ENCODE results near the gene PRM3. TPM values are rescaled to one million over a fixed set of nuclear protein-coding genes. Genes with fewer than 3 reads are reported as not detected.

The PRM3 gene, protein sequence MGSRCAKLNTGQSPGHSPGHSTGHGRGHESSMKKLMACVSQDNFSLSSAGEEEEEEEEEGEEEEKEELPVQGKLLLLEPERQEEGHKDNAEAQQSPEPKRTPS
- total RNA-seq: not detected
- polyA plus RNA-seq: not detected
- long read RNA-seq, donor 1: 0 reads
- long read RNA-seq, donor 2: 0 reads
- long read RNA-seq, donor 3: 0 reads

DNA sequence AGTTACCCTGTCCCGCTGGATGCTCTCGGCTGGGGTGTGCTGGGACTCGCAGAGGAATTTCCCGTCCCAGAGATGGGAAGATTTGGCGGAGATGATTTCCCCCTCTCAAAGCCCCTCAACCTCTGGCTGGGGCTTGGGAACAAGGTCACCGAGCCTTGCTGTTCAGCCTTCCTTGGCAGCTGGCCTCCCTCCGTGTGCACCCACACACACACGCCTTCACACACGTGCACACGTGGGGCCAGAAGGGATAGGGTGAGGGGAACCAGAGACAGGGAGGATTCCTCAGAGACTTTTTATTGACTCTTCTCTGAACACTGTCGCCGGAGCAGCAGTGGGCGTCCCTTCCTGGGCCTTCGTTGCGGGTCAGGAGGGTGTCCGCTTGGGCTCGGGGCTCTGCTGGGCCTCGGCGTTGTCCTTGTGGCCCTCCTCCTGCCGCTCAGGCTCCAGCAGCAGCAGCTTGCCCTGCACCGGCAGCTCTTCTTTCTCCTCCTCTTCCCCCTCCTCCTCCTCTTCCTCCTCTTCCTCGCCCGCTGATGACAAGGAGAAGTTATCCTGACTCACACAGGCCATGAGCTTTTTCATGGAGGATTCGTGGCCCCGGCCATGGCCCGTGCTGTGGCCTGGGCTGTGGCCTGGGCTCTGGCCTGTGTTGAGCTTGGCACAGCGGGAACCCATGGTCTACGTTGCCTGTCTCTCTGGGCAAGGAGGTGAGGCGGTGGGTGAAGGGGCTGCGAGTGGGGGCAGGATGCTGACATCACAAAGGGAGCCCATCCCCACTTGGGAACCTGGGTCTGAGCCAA, at the start of gene PRM3:
Gene PRM3 (minus strand): TSS at position 709 of the 800 bp plus-strand sequence. CDS start 34 bp downstream, at position 675.
- Histone ChIP-seq H3K4me3 (no peak within 1 kb of the TSS), H3K27ac (no peak within 1 kb of the TSS), H3K4me1 (no peaks in the 10 kb centered on the region), H3K27me3 (peaks cover 0 to 4% (median 0%) of the 10 kb centered on the region in 7 donors), H3K36me3 (no peaks in the 10 kb centered on the region), H3K9me3 (peaks cover 0 to 3% (median 0%) of the 10 kb centered on the region in 11 donors)
- DNase-seq: no peak
- TF ChIP-seq, protein P1, sequence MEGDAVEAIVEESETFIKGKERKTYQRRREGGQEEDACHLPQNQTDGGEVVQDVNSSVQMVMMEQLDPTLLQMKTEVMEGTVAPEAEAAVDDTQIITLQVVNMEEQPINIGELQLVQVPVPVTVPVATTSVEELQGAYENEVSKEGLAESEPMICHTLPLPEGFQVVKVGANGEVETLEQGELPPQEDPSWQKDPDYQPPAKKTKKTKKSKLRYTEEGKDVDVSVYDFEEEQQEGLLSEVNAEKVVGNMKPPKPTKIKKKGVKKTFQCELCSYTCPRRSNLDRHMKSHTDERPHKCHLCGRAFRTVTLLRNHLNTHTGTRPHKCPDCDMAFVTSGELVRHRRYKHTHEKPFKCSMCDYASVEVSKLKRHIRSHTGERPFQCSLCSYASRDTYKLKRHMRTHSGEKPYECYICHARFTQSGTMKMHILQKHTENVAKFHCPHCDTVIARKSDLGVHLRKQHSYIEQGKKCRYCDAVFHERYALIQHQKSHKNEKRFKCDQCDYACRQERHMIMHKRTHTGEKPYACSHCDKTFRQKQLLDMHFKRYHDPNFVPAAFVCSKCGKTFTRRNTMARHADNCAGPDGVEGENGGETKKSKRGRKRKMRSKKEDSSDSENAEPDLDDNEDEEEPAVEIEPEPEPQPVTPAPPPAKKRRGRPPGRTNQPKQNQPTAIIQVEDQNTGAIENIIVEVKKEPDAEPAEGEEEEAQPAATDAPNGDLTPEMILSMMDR (IDR thresholded peaks at IDR 0.05): no peak
- intact Hi-C loops (cut with DNase I): no loop called here
- WGBS, 2 donors: 73 to 78% methylated on average over 30 of the region's 30 CpGs
- ATAC-seq: no peak

DNA sequence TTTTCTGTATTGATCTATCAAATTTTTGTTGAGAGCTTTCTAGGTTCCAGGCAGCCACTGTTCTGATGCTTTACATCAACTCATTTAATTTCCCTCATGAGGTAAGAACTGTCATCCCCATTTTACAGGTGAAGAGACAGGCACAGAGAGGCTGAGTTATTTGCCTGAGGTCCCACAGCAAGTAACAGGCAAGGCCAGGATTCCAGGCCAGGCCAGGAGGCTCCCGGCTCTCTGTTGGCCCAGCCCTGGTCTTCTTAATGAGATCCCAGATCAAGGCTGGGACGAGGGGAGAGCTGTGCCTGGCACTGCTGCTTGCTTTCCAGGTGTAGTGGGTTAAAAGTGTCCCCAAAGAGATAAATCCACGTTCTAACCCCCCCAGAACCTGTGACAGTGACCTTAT, 49.4 kb upstream of the PRM3 start:
- H3K4me1 ChIP-seq: peaks cover 0 to 30% (median under 1%) of the 10 kb centered on the region in 9 donors
- no peak for ATAC-seq
- WGBS, 2 donors: 86 to 88% methylated on average over 3 of the region's 3 CpGs
- no peaks in the 10 kb centered on the region for H3K9me3 ChIP-seq
- intact Hi-C loops (cut with DNase I): loop anchor here in 1 of 10 donors (5.0 kb wide), 1 partner anchor 1029 kb away; no protein-coding TSS in a partner anchor
- no peaks in the 10 kb centered on the region for H3K27me3 ChIP-seq
- H3K4me3 ChIP-seq: no peak overlapping the region
- DNase-seq: no peak
- TF ChIP-seq, protein P1 (IDR thresholded peaks at IDR 0.05): no peak
- H3K27ac ChIP-seq: no peak overlapping the region
- no peaks in the 10 kb centered on the region for H3K36me3 ChIP-seq

DNA sequence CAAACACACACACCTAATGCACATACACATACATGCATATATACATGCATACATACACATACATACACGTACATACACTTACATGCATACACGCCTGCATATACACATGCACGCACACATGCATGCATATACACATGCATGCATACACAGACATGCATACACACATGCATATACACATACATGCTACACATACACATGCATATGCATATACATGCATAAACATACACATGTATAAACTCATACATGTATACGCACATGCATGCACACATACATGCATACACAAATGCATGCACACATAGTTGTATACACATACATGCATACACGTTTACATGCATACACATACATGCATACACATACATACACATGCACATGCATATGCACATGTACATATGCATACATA, 48.2 kb upstream of the PRM3 start:
- no peak for DNase-seq
- intact Hi-C loops (cut with DNase I): loop anchor here in 1 of 10 donors (5.0 kb wide), 1 partner anchor 1031 kb away; no protein-coding TSS in a partner anchor

DNA sequence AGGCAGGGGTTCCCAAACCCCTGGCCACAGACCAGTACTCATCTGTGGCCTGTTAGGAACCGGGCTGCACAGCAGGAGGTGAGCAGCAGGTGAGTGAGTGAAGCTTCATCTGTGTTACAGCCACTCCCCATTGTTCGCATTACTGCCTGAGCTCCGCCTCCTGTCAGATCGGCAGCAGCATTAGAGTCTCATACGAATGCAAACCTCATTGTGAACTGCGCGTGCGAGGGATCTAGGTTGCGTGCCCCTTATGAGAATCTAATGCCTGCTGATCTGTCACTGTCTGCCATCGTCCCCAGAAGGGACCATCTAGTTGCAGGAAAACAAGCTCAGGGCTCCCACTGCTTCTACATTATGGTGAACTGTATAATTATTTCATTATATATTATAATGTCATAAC, 46.7 kb upstream of the PRM3 start:
- no peak overlapping the region for H3K27ac ChIP-seq
- H3K36me3 ChIP-seq: no peaks in the 10 kb centered on the region
- ATAC-seq (no peak), DNase-seq (no peak)
- 83 to 84% methylated on average over 10 of the region's 10 CpGs for WGBS, 2 donors
- no peak overlapping the region for H3K4me3 ChIP-seq
- H3K4me1 ChIP-seq: peaks cover 0 to 4% (median 0%) of the 10 kb centered on the region in 9 donors
- TF ChIP-seq, protein P1 (IDR thresholded peaks at IDR 0.05): no peak
- intact Hi-C loops (cut with DNase I): loop anchor here in 1 of 10 donors (5.0 kb wide), 1 partner anchor 1032 kb away; no protein-coding TSS in a partner anchor
- H3K9me3 ChIP-seq: no peaks in the 10 kb centered on the region
- H3K27me3 ChIP-seq: no peaks in the 10 kb centered on the region

More for the DNA sequence above, 48.2 kb upstream of the PRM3 start:
- Histone ChIP-seq H3K27me3 (no peaks in the 10 kb centered on the region), H3K9me3 (no peaks in the 10 kb centered on the region), H3K36me3 (no peaks in the 10 kb centered on the region), H3K4me1 (peaks cover 0 to 19% (median 0%) of the 10 kb centered on the region in 9 donors), H3K4me3 (no peak overlapping the region), H3K27ac (no peak overlapping the region)
- ATAC-seq: no peak
- TF ChIP-seq, protein P1 (IDR thresholded peaks at IDR 0.05): no peak
- 74 to 94% methylated on average over 5 of the region's 5 CpGs for WGBS, 2 donors

All from heart right ventricle (tissue), 16 donors.